DOHH2 (cell line): ENCODE data around the gene NFATC3.

Experiments
- H3F3A ChIP-seq: fragments of 200-600 bp; sonication (generic), shearing (Covaris generic); 2 replicates; pipeline ENCODE4 v1.6.0; 2016; ENCODE audit warnings: antibody characterized with exemption, mild to moderate bottlenecking; ENCODE audit not compliant: control insufficient read depth, insufficient read depth
- H3K27ac ChIP-seq: fragments of 200-600 bp; sonication (generic); 2 replicates; pipeline ENCODE4 v1.5.1; 2014; ENCODE audit warnings: low read depth, mild to moderate bottlenecking, low read length, moderate library complexity
- H3K27me3 ChIP-seq: fragments of 200-600 bp; sonication (generic); 2 replicates; pipeline ENCODE4 v1.6.1; 2014; ENCODE audit warnings: mild to moderate bottlenecking, low read length, mixed read lengths; ENCODE audit not compliant: control insufficient read depth
- H3K36me3 ChIP-seq: fragments of 200-600 bp; sonication (generic); 2 replicates; pipeline ENCODE4 v1.6.1; 2014; ENCODE audit warnings: mild to moderate bottlenecking, low read length, moderate library complexity, mixed read lengths; ENCODE audit not compliant: control insufficient read depth
- H3K4me1 ChIP-seq: fragments of 200-600 bp; sonication (generic); 2 replicates; pipeline ENCODE4 v1.6.1; 2014; ENCODE audit warnings: mild to moderate bottlenecking, low read length, mixed read lengths; ENCODE audit not compliant: control insufficient read depth
- H3K4me2 ChIP-seq: fragments of 200-600 bp; sonication (generic); 2 replicates; pipeline ENCODE4 v1.6.0; 2014; ENCODE audit warnings: mild to moderate bottlenecking, low read length, moderate library complexity
- H3K4me3 ChIP-seq: fragments of 200-600 bp; sonication (generic); 2 replicates; pipeline ENCODE4 v1.5.1; 2014; ENCODE audit warnings: mild to moderate bottlenecking, low read length, mixed read lengths
- H3K79me2 ChIP-seq: fragments of 200-600 bp; sonication (generic); 2 replicates; pipeline ENCODE4 v1.6.1; 2014; ENCODE audit warnings: mild to moderate bottlenecking, low read length, mixed read lengths; ENCODE audit not compliant: control insufficient read depth
- H3K9me2 ChIP-seq: fragments of 200-600 bp; sonication (generic); replicated peaks from 2 replicates; pipeline ENCODE4 v1.6.1; 2014; ENCODE audit warnings: mild to moderate bottlenecking, low read length, mixed read lengths; ENCODE audit not compliant: control insufficient read depth
- H3K9me3 ChIP-seq: fragments of 200-600 bp; sonication (generic); 2 replicates; pipeline ENCODE4 v1.6.1; 2014; ENCODE audit warnings: antibody characterized with exemption, low read length, mixed read lengths; ENCODE audit not compliant: control insufficient read depth, insufficient read depth
- H4K20me1 ChIP-seq: fragments of 200-600 bp; sonication (generic); 2 replicates; pipeline ENCODE4 v1.6.0; 2014; ENCODE audit warnings: low read depth, mild to moderate bottlenecking, antibody characterized with exemption, low read length, moderate library complexity; ENCODE audit not compliant: control insufficient read depth, insufficient read depth
- EZH2phosphoT487 ChIP-seq: fragments of 200-600 bp; sonication (generic); IDR thresholded peaks from 2 replicates; pipeline ENCODE4 v1.6.1; 2017; ENCODE audit warnings: borderline replicate concordance, mild to moderate bottlenecking, antibody characterized with exemption, low read length, moderate library complexity, mixed read lengths
- TF ChIP-seq, protein P1 (sequence below): fragments of 200-600 bp; sonication (generic); IDR thresholded peaks from one replicate; pipeline ENCODE4 v1.5.1; 2014; ENCODE audit warnings: antibody characterized with exemption, mild to moderate bottlenecking, low read depth, low read length; ENCODE audit not compliant: poor library complexity, severe bottlenecking

The NFATC3 gene

DNA sequence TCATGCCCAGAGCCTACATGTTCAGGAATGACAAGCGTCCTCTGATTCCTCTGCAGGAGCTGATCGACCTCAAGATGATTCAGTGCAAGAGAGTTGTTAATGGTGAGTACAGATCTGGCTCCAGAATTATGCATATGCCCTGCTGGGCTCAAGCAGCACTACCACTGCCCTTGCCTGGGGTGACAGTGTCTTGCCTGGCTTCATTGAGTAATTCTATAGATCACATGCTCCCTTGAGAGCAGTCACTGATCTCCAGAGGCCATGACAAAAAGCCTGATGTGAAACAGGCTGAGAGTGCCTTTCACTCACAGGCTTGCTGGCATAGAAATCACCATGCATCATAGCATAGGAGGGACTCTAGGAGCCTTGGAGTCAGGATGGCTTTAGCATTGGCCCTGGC, 35.7 kb upstream of the NFATC3 start:
- peaks cover 37% of the 10 kb centered on the region for H3K36me3 ChIP-seq

DNA sequence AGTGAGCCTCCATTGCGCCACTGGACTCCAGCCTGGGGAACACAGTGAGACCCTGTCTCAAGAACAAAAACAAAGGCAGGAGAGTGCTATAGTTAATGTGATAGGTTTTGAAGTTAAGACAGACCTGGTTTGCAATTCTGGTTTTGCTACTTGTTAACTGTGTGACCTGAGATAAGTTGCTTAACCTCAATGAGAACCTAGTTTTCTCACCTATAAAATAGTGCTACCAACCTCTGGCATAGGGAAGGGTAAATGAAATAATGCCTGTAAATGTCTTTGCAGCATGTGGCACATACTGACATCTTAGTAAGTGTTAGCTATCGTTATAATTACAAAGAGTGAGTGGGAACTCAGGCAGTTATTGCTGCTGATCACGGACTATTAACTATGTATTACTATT, 29.8 kb upstream of the NFATC3 start:
- Histone ChIP-seq H3K4me3 (no peak overlapping the region), H3K4me1 (no peaks in the 10 kb centered on the region), H3K79me2 (no peaks in the 10 kb centered on the region), H3K9me3 (no peaks in the 10 kb centered on the region), H3K4me2 (no peak overlapping the region), H3K36me3 (peaks cover 34% of the 10 kb centered on the region; the same call in 1 of the 2 replicates), H4K20me1 (no peaks in the 10 kb centered on the region), H3K27me3 (no peaks in the 10 kb centered on the region), H3F3A (no peaks in the 10 kb centered on the region), H3K9me2 (no peaks in the 10 kb centered on the region), H3K27ac (no peak overlapping the region)
- TF ChIP-seq EZH2phosphoT487 = no peak

More for the DNA sequence above, 35.7 kb upstream of the NFATC3 start:
- Histone ChIP-seq H3K9me2 (no peaks in the 10 kb centered on the region), H3K27ac (no peak overlapping the region), H3K4me1 (no peaks in the 10 kb centered on the region), H4K20me1 (no peaks in the 10 kb centered on the region), H3F3A (no peaks in the 10 kb centered on the region; the same call in 1 of the 2 replicates), H3K4me2 (no peak overlapping the region), H3K4me3 (no peak overlapping the region), H3K9me3 (no peaks in the 10 kb centered on the region), H3K27me3 (no peaks in the 10 kb centered on the region), H3K79me2 (no peaks in the 10 kb centered on the region)
- no peak for TF ChIP-seq EZH2phosphoT487
- TF ChIP-seq, protein P1, sequence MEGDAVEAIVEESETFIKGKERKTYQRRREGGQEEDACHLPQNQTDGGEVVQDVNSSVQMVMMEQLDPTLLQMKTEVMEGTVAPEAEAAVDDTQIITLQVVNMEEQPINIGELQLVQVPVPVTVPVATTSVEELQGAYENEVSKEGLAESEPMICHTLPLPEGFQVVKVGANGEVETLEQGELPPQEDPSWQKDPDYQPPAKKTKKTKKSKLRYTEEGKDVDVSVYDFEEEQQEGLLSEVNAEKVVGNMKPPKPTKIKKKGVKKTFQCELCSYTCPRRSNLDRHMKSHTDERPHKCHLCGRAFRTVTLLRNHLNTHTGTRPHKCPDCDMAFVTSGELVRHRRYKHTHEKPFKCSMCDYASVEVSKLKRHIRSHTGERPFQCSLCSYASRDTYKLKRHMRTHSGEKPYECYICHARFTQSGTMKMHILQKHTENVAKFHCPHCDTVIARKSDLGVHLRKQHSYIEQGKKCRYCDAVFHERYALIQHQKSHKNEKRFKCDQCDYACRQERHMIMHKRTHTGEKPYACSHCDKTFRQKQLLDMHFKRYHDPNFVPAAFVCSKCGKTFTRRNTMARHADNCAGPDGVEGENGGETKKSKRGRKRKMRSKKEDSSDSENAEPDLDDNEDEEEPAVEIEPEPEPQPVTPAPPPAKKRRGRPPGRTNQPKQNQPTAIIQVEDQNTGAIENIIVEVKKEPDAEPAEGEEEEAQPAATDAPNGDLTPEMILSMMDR = no peak

- Histone ChIP-seq H3K27ac (no peak overlapping the region), H3K36me3 (peaks cover 30% of the 10 kb centered on the region), H3K27me3 (no peaks in the 10 kb centered on the region), H3F3A (peaks cover 10% of the 10 kb centered on the region; the same call in 1 of the 2 replicates), H3K9me3 (no peaks in the 10 kb centered on the region), H3K9me2 (no peaks in the 10 kb centered on the region), H4K20me1 (peaks cover under 1% of the 10 kb centered on the region; the same call in 1 of the 2 replicates), H3K4me1 (peaks cover 8% of the 10 kb centered on the region), H3K4me3 (no peak overlapping the region), H3K4me2 (no peak overlapping the region), H3K79me2 (no peaks in the 10 kb centered on the region)
- TF ChIP-seq EZH2phosphoT487 = no peak
- TF ChIP-seq, protein P1 = no peak
Observed at GRCh38 chr16:68059804-68060203, 25.4 kb upstream of the NFATC3 start.

GRCh38 chr16:68061396-68061795, 23.8 kb upstream of the NFATC3 start:
- TF ChIP-seq EZH2phosphoT487 = no peak
- TF ChIP-seq, protein P1 = no peak
- peaks cover 6% of the 10 kb centered on the region; the same call in 1 of the 2 replicates for H4K20me1 ChIP-seq
- H3F3A ChIP-seq = peaks cover 10% of the 10 kb centered on the region; the same call in 1 of the 2 replicates
- peaks cover 8% of the 10 kb centered on the region for H3K4me1 ChIP-seq
- peaks cover 32% of the 10 kb centered on the region for H3K36me3 ChIP-seq
- H3K27me3 ChIP-seq = no peaks in the 10 kb centered on the region
- H3K79me2 ChIP-seq = no peaks in the 10 kb centered on the region
- H3K9me2 ChIP-seq = no peaks in the 10 kb centered on the region
- H3K9me3 ChIP-seq = no peaks in the 10 kb centered on the region
- H3K27ac ChIP-seq = no peak overlapping the region
- H3K4me2 ChIP-seq = no peak overlapping the region
- no peak overlapping the region for H3K4me3 ChIP-seq
